ENCODE data around the gene HS6ST3.

DNA sequence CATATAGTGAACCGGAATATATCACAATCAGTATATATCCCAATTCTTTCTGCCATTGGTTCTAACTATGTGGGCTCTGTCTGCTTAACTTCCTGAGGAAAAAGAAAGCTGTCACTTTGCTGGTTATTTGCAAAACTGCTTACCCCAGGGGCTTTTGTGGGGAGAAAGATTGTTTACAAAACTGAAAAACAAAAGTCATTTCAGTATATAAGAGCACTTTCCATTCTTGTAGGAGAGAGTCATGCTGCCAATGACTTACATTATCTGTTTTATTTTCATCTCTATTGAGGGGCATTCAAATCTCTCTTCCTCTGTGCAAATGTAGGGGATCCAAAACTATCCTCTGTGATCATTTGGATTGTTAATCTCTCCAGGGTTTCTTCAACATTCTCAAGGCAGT lies 3.2 kb upstream of the HS6ST3 start:
- TF ChIP-seq, protein P1, sequence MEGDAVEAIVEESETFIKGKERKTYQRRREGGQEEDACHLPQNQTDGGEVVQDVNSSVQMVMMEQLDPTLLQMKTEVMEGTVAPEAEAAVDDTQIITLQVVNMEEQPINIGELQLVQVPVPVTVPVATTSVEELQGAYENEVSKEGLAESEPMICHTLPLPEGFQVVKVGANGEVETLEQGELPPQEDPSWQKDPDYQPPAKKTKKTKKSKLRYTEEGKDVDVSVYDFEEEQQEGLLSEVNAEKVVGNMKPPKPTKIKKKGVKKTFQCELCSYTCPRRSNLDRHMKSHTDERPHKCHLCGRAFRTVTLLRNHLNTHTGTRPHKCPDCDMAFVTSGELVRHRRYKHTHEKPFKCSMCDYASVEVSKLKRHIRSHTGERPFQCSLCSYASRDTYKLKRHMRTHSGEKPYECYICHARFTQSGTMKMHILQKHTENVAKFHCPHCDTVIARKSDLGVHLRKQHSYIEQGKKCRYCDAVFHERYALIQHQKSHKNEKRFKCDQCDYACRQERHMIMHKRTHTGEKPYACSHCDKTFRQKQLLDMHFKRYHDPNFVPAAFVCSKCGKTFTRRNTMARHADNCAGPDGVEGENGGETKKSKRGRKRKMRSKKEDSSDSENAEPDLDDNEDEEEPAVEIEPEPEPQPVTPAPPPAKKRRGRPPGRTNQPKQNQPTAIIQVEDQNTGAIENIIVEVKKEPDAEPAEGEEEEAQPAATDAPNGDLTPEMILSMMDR (conservative IDR thresholded peaks at IDR 0.05 in 1 of 2, IDR thresholded peaks at IDR 0.05 in 1 of 2; ENCODE audit: low read depth in 1 of 2, low read length in 2 of 2), result no peak
- no peak for TF ChIP-seq EZH2 (IDR thresholded peaks at IDR 0.05; ENCODE audit: low read length, missing control alignments)
